ENCODE measurements around the gene OR13A1. TPM values are rescaled to one million over a fixed set of nuclear protein-coding genes. Genes with fewer than 3 reads are reported as not detected.

OR13A1 gene, protein sequence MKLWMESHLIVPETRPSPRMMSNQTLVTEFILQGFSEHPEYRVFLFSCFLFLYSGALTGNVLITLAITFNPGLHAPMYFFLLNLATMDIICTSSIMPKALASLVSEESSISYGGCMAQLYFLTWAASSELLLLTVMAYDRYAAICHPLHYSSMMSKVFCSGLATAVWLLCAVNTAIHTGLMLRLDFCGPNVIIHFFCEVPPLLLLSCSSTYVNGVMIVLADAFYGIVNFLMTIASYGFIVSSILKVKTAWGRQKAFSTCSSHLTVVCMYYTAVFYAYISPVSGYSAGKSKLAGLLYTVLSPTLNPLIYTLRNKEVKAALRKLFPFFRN
- total RNA-seq = not detected in 2 replicates

GRCh38 chr10:45315508-45315907 is at the start of gene OR13A1:
Gene OR13A1 (minus strand): TSS chr10:45315608. CDS start chr10:45304422, 11,186 bp downstream.

Other genes starting within 250 kb of the OR13A1 start
- gene ALOX5, start 58.6 kb upstream of the OR13A1 start, total RNA-seq = not detected in 2 replicates